IMR-90 (cell line): Measurements from ENCODE around the gene ZCCHC24. TPM values are rescaled to one million over a fixed set of nuclear protein-coding genes. Genes with fewer than 3 reads are reported as not detected.

ENCODE experiments used
- ATAC-seq: fragments of 200-7000 bp; cut with Tn5 transposase; 2 replicates; pipeline ENCODE4 v1.9.1; 2020; ENCODE audit warnings: low read depth, mild to moderate bottlenecking, moderate library complexity
- BruUV-seq: library from RNA; stranded (reverse); fragments of 400-500 nt; replicated peaks from 2 replicates; lab custom pipeline; 2021; lab: Mats Ljungman, UMichigan
- CTCF ChIA-PET: fragments of 300-600 bp; formaldehyde crosslinking; extraction: SDS; loops from one replicate; lab custom pipeline; 2021; ENCODE audit warnings: antibody characterized with exemption; lab: Yijun Ruan, JAX
- POLR2A ChIA-PET: fragments of 300-600 bp; sonication (Branson Sonifier 250); formaldehyde crosslinking; loops from one replicate; lab custom pipeline; 2022; ENCODE audit warnings: antibody characterized with exemption; ENCODE audit not compliant: unreplicated experiment; lab: Charles Lee
- DNase-seq: peaks from one replicate; pipeline ENCODE4 v3.0.0; 2013
- H2AFZ ChIP-seq: replicated peaks from 2 replicates; pipeline ENCODE3; 2013; ENCODE audit warnings: low read length, mild to moderate bottlenecking; ENCODE audit not compliant: poor library complexity
- H2AK5ac ChIP-seq: 2 replicates; pipeline ENCODE4 v1.6.1; 2013; ENCODE audit warnings: low read depth, low read length, inconsistent platforms
- H2AK9ac ChIP-seq: replicated peaks from 2 replicates; pipeline ENCODE3; 2013; ENCODE audit warnings: mild to moderate bottlenecking, low read depth, low read length, moderate library complexity; ENCODE audit not compliant: poor library complexity
- H2BK120ac ChIP-seq: 2 replicates; pipeline ENCODE4 v1.6.1; 2013; ENCODE audit warnings: low read depth, low read length, inconsistent platforms
- H2BK15ac ChIP-seq: 3 replicates; pipeline ENCODE4 v1.6.1; 2013; ENCODE audit warnings: low read depth, low read length, inconsistent platforms
- H2BK20ac ChIP-seq: 2 replicates; pipeline ENCODE4 v1.6.1; 2013; ENCODE audit warnings: low read depth, mild to moderate bottlenecking, inconsistent platforms, low read length, moderate library complexity
- H2BK5ac ChIP-seq: 2 replicates; pipeline ENCODE4 v1.6.1; 2013; ENCODE audit warnings: mild to moderate bottlenecking, low read depth, low read length, inconsistent platforms; ENCODE audit not compliant: poor library complexity, severe bottlenecking
- H3K14ac ChIP-seq: replicated peaks from 2 replicates; pipeline ENCODE4 v1.6.1; 2013; ENCODE audit warnings: low read depth, low read length, inconsistent platforms
- H3K18ac ChIP-seq: 2 replicates; pipeline ENCODE4 v1.6.1; 2013; ENCODE audit warnings: low read depth, low read length, control low read depth
- H3K23ac ChIP-seq: 2 replicates; pipeline ENCODE4 v1.6.1; 2013; ENCODE audit warnings: low read depth, low read length, inconsistent platforms
- H3K27ac ChIP-seq: 2 replicates; pipeline ENCODE4 v1.5.1; 2013; ENCODE audit warnings: mild to moderate bottlenecking, control low read depth, low read length; ENCODE audit not compliant: insufficient read depth
- H3K27me3 ChIP-seq: 2 replicates; pipeline ENCODE4 v1.6.1; 2013; ENCODE audit warnings: low read length; ENCODE audit not compliant: control insufficient read depth, insufficient read depth
- H3K36me3 ChIP-seq: 2 replicates; pipeline ENCODE4 v1.6.1; 2013; ENCODE audit warnings: low read length, mixed read lengths; ENCODE audit not compliant: control insufficient read depth, insufficient read depth
- H3K4ac ChIP-seq: 2 replicates; pipeline ENCODE4 v1.6.1; 2013; ENCODE audit warnings: low read depth, low read length, inconsistent platforms
- H3K4me1 ChIP-seq: 2 replicates; pipeline ENCODE4 v1.6.1; 2013; ENCODE audit warnings: low read length, mixed read lengths; ENCODE audit not compliant: control insufficient read depth, insufficient read depth
- H3K4me2 ChIP-seq: 2 replicates; pipeline ENCODE4 v1.6.1; 2013; ENCODE audit warnings: low read depth, mild to moderate bottlenecking, control low read depth, low read length, moderate library complexity
- H3K4me3 ChIP-seq: 2 replicates; pipeline ENCODE4 v1.5.1; 2013; ENCODE audit warnings: low read depth, mild to moderate bottlenecking, control low read depth, low read length, moderate library complexity; ENCODE audit not compliant: insufficient read depth
- H3K56ac ChIP-seq: 2 replicates; pipeline ENCODE4 v1.6.1; 2013; ENCODE audit warnings: low read length, inconsistent platforms; ENCODE audit not compliant: insufficient read depth; ENCODE audit errors: extremely low read depth
- H3K79me1 ChIP-seq, 2 experiments: 2 replicates each; pipeline ENCODE4 v1.6.1; 2013; ENCODE audit warnings: low read length in 2 of 2, inconsistent platforms in 1 of 2, low read depth in 1 of 2
- H3K9ac ChIP-seq: 2 replicates; pipeline ENCODE4 v1.6.1; 2013; ENCODE audit warnings: low read depth, low read length, control low read depth
- H3K9me1 ChIP-seq: 2 replicates; pipeline ENCODE4 v1.6.1; 2013; ENCODE audit warnings: low read length, inconsistent platforms; ENCODE audit not compliant: insufficient read depth
- H3K9me3 ChIP-seq: 2 replicates; pipeline ENCODE4 v1.6.1; 2013; ENCODE audit warnings: low read length; ENCODE audit not compliant: control insufficient read depth, insufficient read depth
- H4K20me1 ChIP-seq: 2 replicates; pipeline ENCODE4 v1.6.1; 2013; ENCODE audit warnings: low read length, inconsistent platforms; ENCODE audit not compliant: insufficient read depth
- H4K5ac ChIP-seq: 2 replicates; pipeline ENCODE4 v1.6.1; 2013; ENCODE audit warnings: mild to moderate bottlenecking, low read depth, low read length, control low read depth
- H4K8ac ChIP-seq, 2 experiments: 2 replicates each; pipeline ENCODE4 v1.6.1; 2013; ENCODE audit warnings: low read depth in 2 of 2, low read length in 2 of 2, control low read depth in 1 of 2, inconsistent platforms in 1 of 2
- H4K91ac ChIP-seq: 2 replicates; pipeline ENCODE4 v1.6.1; 2013; ENCODE audit warnings: low read depth, low read length, inconsistent platforms; ENCODE audit not compliant: insufficient read depth
- CHD1 ChIP-seq: IDR thresholded peaks from 2 replicates; pipeline ENCODE4 v1.6.1; 2012; ENCODE audit warnings: low read depth, low read length, improper control_type of control experiment
- ELK1 ChIP-seq: fragments of 150-350 bp; IDR thresholded peaks from 2 replicates; pipeline ENCODE4 v1.6.1; 2016; ENCODE audit warnings: low read depth, mild to moderate bottlenecking, low read length, moderate library complexity, borderline replicate concordance
- FOS ChIP-seq: fragments of 150-350 bp; IDR thresholded peaks from 2 replicates; pipeline ENCODE4 v1.6.1; 2016; ENCODE audit warnings: low read depth, low read length
- MAFK ChIP-seq: IDR thresholded peaks from 2 replicates; pipeline ENCODE4 v1.6.1; 2012; ENCODE audit warnings: low read depth, low read length, improper control_type of control experiment
- MAZ ChIP-seq: IDR thresholded peaks from 2 replicates; pipeline ENCODE4 v1.6.1; 2012; ENCODE audit warnings: low read depth, mild to moderate bottlenecking, low read length, improper control_type of control experiment, moderate library complexity, borderline replicate concordance
- NFE2L2 ChIP-seq: fragments of 150-350 bp; IDR thresholded peaks from 2 replicates; pipeline ENCODE4 v1.6.1; 2016; ENCODE audit warnings: low read depth, mild to moderate bottlenecking, low read length
- USF2 ChIP-seq: fragments of 150-350 bp; IDR thresholded peaks from 2 replicates; pipeline ENCODE4 v1.6.1; 2017; ENCODE audit warnings: mild to moderate bottlenecking, antibody characterized with exemption, low read length, low read depth
- WGBS, 2 experiments: methylation state at CpG; one replicate each; pipeline versions ENCODE4 v1.1.5 to v1.1.7; 2013; ENCODE audit warnings: missing lambda C conversion rate in 2 of 2; ENCODE audit not compliant: insufficient read length in 1 of 2; ENCODE audit errors: extremely low coverage in 2 of 2; 5-methylcytosine and 5-hydroxymethylcytosine counted together
- dilution Hi-C: fragments of 300-500 bp; cut with HindIII; formaldehyde crosslinking; loops from one replicate; pipeline ENCODE4 v1.14.3; 2018; ENCODE audit warnings: low sequenced_read_pairs; ENCODE audit not compliant: unreplicated experiment
- in situ Hi-C: fragments of 300-500 bp; cut with MboI; formaldehyde crosslinking; loops from 3 replicates; pipeline ENCODE4 v1.14.3; 2019; ENCODE audit warnings: low sequenced_read_pairs, inconsistent platforms, mixed read lengths
- intact Hi-C: fragments of 100-400 bp; cut with micrococcal nuclease; formaldehyde crosslinking; loops from 2 replicates; pipeline ENCODE4 v1.10.0; 2022
- polyA plus RNA-seq, 3 experiments: library from polyadenylated mRNA; depleted of rRNA; stranded (reverse); fragments of >200 nt; gene quantifications; 2 replicates each; pipeline ENCODE4 v1.2.3, GENCODE V29; 2012; ENCODE audit warnings: low replicate concordance in 1 of 3
- total RNA-seq: library from RNA; depleted of rRNA; stranded (reverse); fragments of >200 nt; gene quantifications from 2 replicates; pipeline ENCODE4 v1.2.3, GENCODE V29; 2012
- TF ChIP-seq, protein P1 (sequence below): conservative IDR thresholded peaks from 2 replicates; pipeline ENCODE4 v1.5.1; 2012; ENCODE audit warnings: mild to moderate bottlenecking, low read depth, low read length, improper control_type of control experiment

ZCCHC24 gene
- total and polyA plus RNA-seq, 2 of the 4 experiments (the other 2 are of a cell fraction), result 15.1 to 25.9 TPM

DNA sequence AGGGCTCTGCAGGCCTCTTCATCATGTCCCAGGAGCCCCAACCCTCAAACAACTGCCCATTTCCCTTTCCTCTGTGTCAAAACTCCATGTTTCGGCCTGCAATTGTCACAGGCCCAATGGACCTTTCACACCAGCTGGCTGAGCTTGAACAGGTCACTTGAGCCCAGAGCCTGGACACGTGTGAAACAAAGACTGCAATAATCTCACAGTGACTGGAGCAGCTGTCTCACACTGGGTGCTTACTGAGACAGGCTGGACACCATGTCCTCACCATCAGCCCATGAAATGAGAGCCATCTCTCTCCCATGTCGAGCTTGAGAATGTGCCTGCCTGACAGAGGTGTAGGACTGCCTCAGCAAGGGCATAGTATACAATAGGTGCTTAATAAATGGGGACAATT, 47.4 kb upstream of the ZCCHC24 start:
- no peak overlapping the region for H2BK120ac ChIP-seq
- whole genome bisulfite sequencing, 2 experiments, result 60% methylated on average over 1 of the region's 3 CpGs; no CpG with 5 or more reads in 1 of the 2 experiments
- H3K4ac ChIP-seq, result no peak overlapping the region
- no peak overlapping the region for H2AK5ac ChIP-seq
- H2BK15ac ChIP-seq, result no peak overlapping the region
- H3K4me1 ChIP-seq, result peaks cover 21% of the 10 kb centered on the region
- no peak overlapping the region for H3K4me3 ChIP-seq
- no peak overlapping the region for H3K23ac ChIP-seq
- in situ Hi-C loops, result loop anchor here (25.0 kb wide), 1 partner anchor 106 kb away; no protein-coding TSS in a partner anchor
- ChIA-PET CTCF (no interaction called here), POLR2A (no interaction called here)
- no peak overlapping the region for H2BK5ac ChIP-seq
- no peaks in the 10 kb centered on the region for H3K36me3 ChIP-seq
- H2AFZ ChIP-seq, result no peak overlapping the region
- H3K27ac ChIP-seq, result no peak overlapping the region
- no peak overlapping the region for H3K4me2 ChIP-seq
- ATAC-seq (no peak), DNase-seq (no peak)
- intact Hi-C loops, result no loop called here
- H3K9ac ChIP-seq, result no peak overlapping the region
- peaks cover 21% of the 10 kb centered on the region for H3K27me3 ChIP-seq
- no peaks in the 10 kb centered on the region for H3K79me1 ChIP-seq
- dilution Hi-C loops, result no loop called here
- H2AK9ac ChIP-seq, result no peak overlapping the region
- TF ChIP-seq, protein P1, sequence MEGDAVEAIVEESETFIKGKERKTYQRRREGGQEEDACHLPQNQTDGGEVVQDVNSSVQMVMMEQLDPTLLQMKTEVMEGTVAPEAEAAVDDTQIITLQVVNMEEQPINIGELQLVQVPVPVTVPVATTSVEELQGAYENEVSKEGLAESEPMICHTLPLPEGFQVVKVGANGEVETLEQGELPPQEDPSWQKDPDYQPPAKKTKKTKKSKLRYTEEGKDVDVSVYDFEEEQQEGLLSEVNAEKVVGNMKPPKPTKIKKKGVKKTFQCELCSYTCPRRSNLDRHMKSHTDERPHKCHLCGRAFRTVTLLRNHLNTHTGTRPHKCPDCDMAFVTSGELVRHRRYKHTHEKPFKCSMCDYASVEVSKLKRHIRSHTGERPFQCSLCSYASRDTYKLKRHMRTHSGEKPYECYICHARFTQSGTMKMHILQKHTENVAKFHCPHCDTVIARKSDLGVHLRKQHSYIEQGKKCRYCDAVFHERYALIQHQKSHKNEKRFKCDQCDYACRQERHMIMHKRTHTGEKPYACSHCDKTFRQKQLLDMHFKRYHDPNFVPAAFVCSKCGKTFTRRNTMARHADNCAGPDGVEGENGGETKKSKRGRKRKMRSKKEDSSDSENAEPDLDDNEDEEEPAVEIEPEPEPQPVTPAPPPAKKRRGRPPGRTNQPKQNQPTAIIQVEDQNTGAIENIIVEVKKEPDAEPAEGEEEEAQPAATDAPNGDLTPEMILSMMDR, result no peak
- TF ChIP-seq FOS (no peak), CHD1 (no peak), USF2 (no peak), NFE2L2 (no peak), MAFK (no peak), ELK1 (no peak), MAZ (no peak)
- H4K20me1 ChIP-seq, result no peaks in the 10 kb centered on the region
- no peak overlapping the region for H2BK20ac ChIP-seq
- no peak overlapping the region for H3K18ac ChIP-seq
- no peak overlapping the region for H4K5ac ChIP-seq
- no peaks in the 10 kb centered on the region for H3K9me3 ChIP-seq
- no peak overlapping the region for H4K8ac ChIP-seq
- no TSS peak for BruUV-seq
- peaks cover 23% of the 10 kb centered on the region for H3K9me1 ChIP-seq
- H3K14ac ChIP-seq, result no peak overlapping the region
- no peak overlapping the region for H4K91ac ChIP-seq
- H3K56ac ChIP-seq, result no peak overlapping the region
